Sigmoid colon (tissue), 4 donors: ENCODE results near the gene BRINP3.

Experiments used
- CTCF ChIP-seq, 4 experiments: fragments of 450-650 bp in 3 of 4; fragments of 200-600 bp in 1 of 4; IDR thresholded peaks; one replicate each; pipeline ENCODE4 v1.5.1; 2016 to 2019; ENCODE audit warnings: antibody characterized with exemption in 4 of 4, mild to moderate bottlenecking in 3 of 4, moderate library complexity in 2 of 4
- EP300 ChIP-seq, 4 donors: sonication (generic); formaldehyde crosslinking; IDR thresholded peaks; one replicate each; pipeline ENCODE4 v1.6.1; 2017; ENCODE audit warnings: antibody characterized with exemption in 4 of 4
- POLR2A ChIP-seq, 2 donors: fragments of 450-650 bp; IDR thresholded peaks; one replicate each; pipeline ENCODE4 v1.6.1; 2016; ENCODE audit warnings: antibody characterized with exemption in 2 of 2, mild to moderate bottlenecking in 2 of 2, moderate library complexity in 2 of 2

DNA sequence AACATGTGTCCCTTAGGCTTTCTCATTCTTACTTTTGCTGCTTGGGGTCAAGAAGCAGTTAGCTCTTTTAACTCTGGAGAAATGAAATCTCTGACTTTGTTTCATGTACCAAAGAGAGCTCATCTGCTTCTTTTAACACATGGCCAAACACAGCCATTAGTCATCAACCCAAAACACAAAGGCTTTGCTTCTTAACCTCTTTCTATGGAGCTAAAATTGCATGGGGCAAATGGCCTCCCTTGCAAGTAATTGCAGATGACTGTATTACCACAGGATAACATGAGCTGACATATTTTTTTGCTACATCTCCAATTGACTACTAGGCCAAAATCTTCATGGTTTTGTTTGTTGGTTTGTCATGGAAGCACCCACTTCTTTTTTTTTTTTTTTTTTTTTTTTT is 300.9 kb downstream of the BRINP3 start:
- no peak for TF ChIP-seq CTCF (IDR thresholded peaks at IDR 0.05)
- TF ChIP-seq EP300 (IDR thresholded peaks at IDR 0.05) = no peak
- TF ChIP-seq POLR2A (IDR thresholded peaks at IDR 0.05) = no peak
